ENCODE measurements around the gene IL10RA. TPM values are rescaled to one million over a fixed set of nuclear protein-coding genes. Genes with fewer than 3 reads are reported as not detected.

The IL10RA gene
- total RNA-seq, 2 experiments from 2014 or later: 15.7 to 25.2 TPM

GRCh38 chr11:118012083-118012669 is 26.0 kb downstream of the IL10RA start:
- peak; percentile 59 for DNase-seq (ENCODE audit: low spot score)
- Histone ChIP-seq H3K4me2 (ENCODE audit: low read length) (peak overlapping the region; percentile 63), H2AFZ (ENCODE audit: low read length) (peak overlapping the region; percentile 55), H4K20me1 (ENCODE audit: insufficient read depth, low read length) (no peaks in the 10 kb centered on the region), H3K9me2 (ENCODE audit: insufficient read depth, low read length) (no peaks in the 10 kb centered on the region), H3K4me3 (ENCODE audit: low read depth, low read length, poor library complexity, severe bottlenecking) (peak overlapping the region; percentile 54), H3K79me2 (ENCODE audit: insufficient read depth, low read depth, low read length) (no peaks in the 10 kb centered on the region), H3K4me1 (ENCODE audit: insufficient read depth, low read length, poor library complexity, severe bottlenecking) (peaks cover 70% of the 10 kb centered on the region), H3K9me3 (ENCODE audit: low read length) (0 out of 2 replicates have a peak, but pooled peaks cover 7% of the 10 kb centered on the region), H3K36me3 (ENCODE audit: insufficient read depth, low read length) (no peaks in the 10 kb centered on the region; the same call in 1 of the 2 replicates), H3K27ac (ENCODE audit: low read depth, low read length, poor library complexity, severe bottlenecking) (peak overlapping the region; percentile 99)
- POLR2A ChIA-PET: interaction anchor here (0.7 to 1.8 kb wide), 4 partner anchors 9 to 35 kb away, joined by 3 to 6 read pairs (median 3); no protein-coding TSS in a partner anchor
- intact Hi-C loops (cut with micrococcal nuclease; ENCODE audit: unreplicated experiment): no loop called here
- no TSS peak for BruUV-seq (replicated peaks)
- CTCF ChIA-PET (ENCODE audit: unreplicated experiment): no interaction called here
- no peak for TF ChIP-seq EZH2phosphoT487 (IDR thresholded peaks at IDR 0.05; ENCODE audit: borderline replicate concordance, low read depth, low read length)
- no peak for TF ChIP-seq CTCF (conservative IDR thresholded peaks at IDR 0.05; ENCODE audit: low read length)

- Histone ChIP-seq H3K9me2 (ENCODE audit: insufficient read depth, low read length) (no peaks in the 10 kb centered on the region), H3K27ac (ENCODE audit: low read depth, low read length, poor library complexity, severe bottlenecking) (no peak overlapping the region), H3K4me1 (ENCODE audit: insufficient read depth, low read length, poor library complexity, severe bottlenecking) (peaks cover 52% of the 10 kb centered on the region), H2AFZ (ENCODE audit: low read length) (no peak overlapping the region), H3K4me2 (ENCODE audit: low read length) (no peak overlapping the region), H3K4me3 (ENCODE audit: low read depth, low read length, poor library complexity, severe bottlenecking) (no peak overlapping the region), H3K79me2 (ENCODE audit: insufficient read depth, low read depth, low read length) (no peaks in the 10 kb centered on the region), H3K9me3 (ENCODE audit: low read length) (peaks cover 20% of the 10 kb centered on the region), H3K36me3 (ENCODE audit: insufficient read depth, low read length) (no peaks in the 10 kb centered on the region; the same call in 1 of the 2 replicates), H4K20me1 (ENCODE audit: insufficient read depth, low read length) (no peaks in the 10 kb centered on the region)
- no peak for DNase-seq (ENCODE audit: low spot score)
- intact Hi-C loops (cut with micrococcal nuclease; ENCODE audit: unreplicated experiment): no loop called here
- TF ChIP-seq EZH2phosphoT487 (IDR thresholded peaks at IDR 0.05; ENCODE audit: borderline replicate concordance, low read depth, low read length) (no peak), CTCF (conservative IDR thresholded peaks at IDR 0.05; ENCODE audit: low read length) (no peak)
- POLR2A ChIA-PET: no interaction called here
- CTCF ChIA-PET (ENCODE audit: unreplicated experiment): interaction anchor here (0.6 kb wide), 1 partner anchor 40 kb away, joined by 4 read pairs; no protein-coding TSS in a partner anchor
- BruUV-seq (replicated peaks): no TSS peak
These were observed 27.8 kb downstream of the IL10RA start for GRCh38 chr11:118014022-118014421.

- peaks cover 22% of the 10 kb centered on the region for H3K9me3 ChIP-seq (ENCODE audit: low read length)
- no peak overlapping the region for H3K27ac ChIP-seq (ENCODE audit: low read depth, low read length, poor library complexity, severe bottlenecking)
- CTCF ChIA-PET (ENCODE audit: unreplicated experiment): no interaction called here
- H3K79me2 ChIP-seq (ENCODE audit: insufficient read depth, low read depth, low read length): no peaks in the 10 kb centered on the region
- no peaks in the 10 kb centered on the region for H4K20me1 ChIP-seq (ENCODE audit: insufficient read depth, low read length)
- H2AFZ ChIP-seq (ENCODE audit: low read length): no peak overlapping the region
- H3K4me2 ChIP-seq (ENCODE audit: low read length): no peak overlapping the region
- H3K9me2 ChIP-seq (ENCODE audit: insufficient read depth, low read length): no peaks in the 10 kb centered on the region
- TF ChIP-seq EZH2phosphoT487 (IDR thresholded peaks at IDR 0.05; ENCODE audit: borderline replicate concordance, low read depth, low read length) (no peak), CTCF (conservative IDR thresholded peaks at IDR 0.05; ENCODE audit: low read length) (no peak)
- no TSS peak for BruUV-seq (replicated peaks)
- no peaks in the 10 kb centered on the region; the same call in 1 of the 2 replicates for H3K36me3 ChIP-seq (ENCODE audit: insufficient read depth, low read length)
- no peak for DNase-seq (ENCODE audit: low spot score)
- peaks cover 38% of the 10 kb centered on the region for H3K4me1 ChIP-seq (ENCODE audit: insufficient read depth, low read length, poor library complexity, severe bottlenecking)
- intact Hi-C loops (cut with micrococcal nuclease; ENCODE audit: unreplicated experiment): no loop called here
- no peak overlapping the region for H3K4me3 ChIP-seq (ENCODE audit: low read depth, low read length, poor library complexity, severe bottlenecking)
- POLR2A ChIA-PET: interaction anchor here (0.6 to 1.5 kb wide), 3 partner anchors 62 to 557 kb away, joined by 3 read pairs; partner anchors contain the start of gene ARCN1
These were observed 29.2 kb downstream of the IL10RA start for GRCh38 chr11:118015385-118015841.

Data from OCI-LY7 (cell line).